Activated T-cell treated with anti-CD3 and anti-CD28 coated beads for 48 hours (primary cell): ENCODE data around the gene RIT1.

ENCODE experiments used
- DNase-seq: peaks from one replicate; pipeline ENCODE4 v3.0.0-alpha.2; 2020; ENCODE audit warnings: low read depth

RIT1 gene

DNA sequence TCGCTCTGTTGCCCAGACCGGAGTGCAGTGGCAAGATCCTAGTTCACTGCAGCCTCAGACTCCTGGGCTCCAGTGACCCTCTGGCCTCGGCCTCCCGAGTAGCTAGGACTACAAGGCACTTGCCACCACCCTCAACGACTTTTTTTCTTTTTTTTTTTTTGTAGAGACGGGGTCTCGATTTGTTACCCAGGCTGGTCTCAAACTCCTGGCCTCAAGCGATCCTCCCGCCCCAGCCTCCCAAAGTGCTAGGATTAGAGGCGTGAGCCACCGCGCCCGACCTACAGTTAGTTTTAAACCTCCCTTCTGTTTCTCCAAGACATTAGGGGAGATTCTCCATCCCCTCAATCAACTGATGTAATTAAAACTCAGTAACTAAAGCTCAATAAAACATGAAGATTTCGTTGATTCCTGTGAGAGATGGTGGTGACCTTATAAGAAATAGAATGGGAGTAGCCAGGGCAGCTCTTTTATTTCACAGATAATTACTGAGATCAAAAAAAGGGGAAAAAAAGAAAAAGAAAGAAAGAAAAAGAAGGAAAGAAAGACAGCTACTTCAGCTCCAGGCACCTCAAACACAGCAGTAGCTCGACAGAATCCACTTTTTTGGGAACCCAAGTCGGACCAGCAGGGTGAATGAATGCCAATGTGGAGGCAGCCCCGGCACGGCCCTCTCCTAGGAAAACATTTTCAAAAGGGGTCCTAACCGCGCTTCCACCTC lies 54.7 kb downstream of the RIT1 start:
- DNase-seq, result no peak

DNA sequence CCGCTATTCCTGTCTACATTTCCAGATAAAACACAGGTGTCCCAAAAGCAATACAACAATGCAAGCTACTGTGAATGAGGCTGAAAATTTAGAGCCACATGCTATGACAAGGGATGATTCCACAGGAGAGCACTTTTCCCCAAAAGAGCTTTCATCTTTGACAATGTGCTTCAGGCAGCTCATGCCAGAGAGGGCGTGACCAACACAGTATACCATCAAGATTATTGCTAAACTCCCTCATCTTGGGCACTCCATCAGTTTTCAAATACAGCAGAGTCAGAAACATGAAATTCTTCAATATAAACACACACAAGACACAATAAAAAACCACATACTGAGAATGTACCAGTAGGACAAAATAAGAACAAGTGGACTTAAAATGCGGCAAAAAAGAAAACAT lies 60.8 kb downstream of the RIT1 start:
- DNase-seq, result no peak

DNA sequence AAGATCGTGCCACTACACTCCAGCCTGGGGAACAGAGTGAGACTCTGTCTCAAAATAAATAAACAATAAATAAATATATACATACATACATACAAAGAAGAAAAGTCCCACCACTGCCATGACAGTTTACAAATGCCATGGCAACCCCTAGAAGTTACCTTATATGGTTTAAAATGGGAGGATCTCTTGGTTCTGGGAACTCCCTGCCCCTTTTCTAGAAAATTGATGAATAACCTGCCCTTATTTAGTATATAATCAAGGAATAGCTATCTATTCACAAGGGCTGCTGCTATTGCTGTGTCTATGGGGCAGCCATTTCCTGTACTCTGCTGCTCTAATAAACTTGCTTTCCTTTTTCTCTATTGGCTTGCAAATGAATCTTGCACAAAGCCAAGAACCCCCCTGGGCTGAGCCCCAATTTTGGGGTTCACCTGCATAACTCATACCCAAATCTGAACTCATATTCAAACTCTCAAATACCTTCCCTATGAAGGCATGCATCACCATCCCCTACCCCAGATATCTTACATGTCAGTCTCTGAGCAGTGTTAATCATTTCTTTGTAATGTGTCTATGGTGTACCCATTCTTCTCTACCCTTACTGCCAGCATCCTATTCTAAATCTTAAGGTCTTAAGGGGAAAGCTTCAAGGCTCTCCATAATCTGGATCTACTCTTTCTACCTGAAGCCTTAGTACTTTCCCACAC lies 63.2 kb downstream of the RIT1 start:
- DNase-seq, result no peak
